ENCODE data around the gene IRF2BPL. TPM values are rescaled to one million over a fixed set of nuclear protein-coding genes. Genes with fewer than 3 reads are reported as not detected.

The IRF2BPL gene
- total RNA-seq, 2 experiments from 2014 or later: 70.9 to 71.8 TPM

DNA sequence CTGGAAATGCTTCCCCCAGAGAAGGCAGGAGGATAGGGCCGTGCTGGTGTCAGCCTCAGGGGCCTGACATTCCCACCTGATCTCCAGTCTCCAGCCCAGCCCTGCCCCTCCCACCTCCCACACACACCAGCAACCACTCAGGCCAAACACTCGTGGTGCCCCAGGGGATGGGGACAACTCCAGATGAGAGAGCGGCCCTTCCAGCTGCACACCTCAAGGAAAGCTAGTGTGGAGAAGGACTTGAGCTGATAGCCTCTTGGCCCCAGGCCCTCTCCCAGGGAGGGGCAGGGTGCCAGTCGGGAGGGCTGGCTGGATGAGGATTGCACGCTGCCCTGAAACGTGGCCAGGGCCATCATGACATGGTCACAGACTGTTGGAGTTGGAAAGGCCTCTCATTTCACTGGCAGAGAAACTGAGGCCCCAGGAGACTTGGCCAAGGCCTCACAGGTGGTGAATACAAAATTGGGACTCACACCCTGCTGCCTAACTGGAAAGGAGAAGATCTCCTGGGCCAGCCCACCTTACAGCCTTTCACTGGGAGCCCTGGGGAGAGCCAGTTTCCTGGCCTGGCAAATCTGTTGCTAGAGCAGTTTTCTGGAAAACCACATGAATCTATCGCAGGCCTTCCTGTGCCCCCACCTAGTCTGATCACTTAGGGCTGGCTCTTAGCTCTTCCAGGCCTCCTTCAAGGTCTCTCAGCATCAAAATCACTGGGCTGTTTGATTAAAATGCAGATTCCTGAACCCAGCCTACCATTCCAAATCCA, 52.1 kb downstream of the IRF2BPL start:
- Mint-ChIP-seq H3K36me3 (ENCODE audit: low read depth) (no peaks in the 10 kb centered on the region), H3K4me1 (ENCODE audit: low read depth) (peaks cover 20% of the 10 kb centered on the region), H3K9me3 (no peaks in the 10 kb centered on the region), H3K4me3 (no peak overlapping the region), H3K27ac (no peak overlapping the region), H3K27me3 (no peaks in the 10 kb centered on the region)
- Histone ChIP-seq H3K27me3 (ENCODE audit: control insufficient read depth in 1 of 2, insufficient read depth in 2 of 2, low read length in 2 of 2) (no peaks in the 10 kb centered on the region), H3K4me1 (ENCODE audit: insufficient read depth, low read length) (peaks cover 23% of the 10 kb centered on the region), H3K27ac (ENCODE audit: low read depth in 1 of 2, low read length in 2 of 2) (no peak overlapping the region), H3K36me3 (ENCODE audit: insufficient read depth, low read length) (no peaks in the 10 kb centered on the region), H3K4me3 (ENCODE audit: low read length) (no peak overlapping the region), H3K9me3 (ENCODE audit: control insufficient read depth in 1 of 2, insufficient read depth in 1 of 2, low read length in 2 of 2) (no peaks in the 10 kb centered on the region)
- no peak for ATAC-seq (ENCODE audit: poor library complexity)
- POLR2A ChIA-PET: interaction anchor here (0.6 to 1.2 kb wide), 3 partner anchors 12 to 23 kb away, joined by 3 to 4 read pairs (median 3); no protein-coding TSS in a partner anchor
- intact Hi-C loops (cut with DNase I, micrococcal nuclease): no loop called here
- no peak for DNase-seq
- no peak for TF ChIP-seq CTCF (IDR thresholded peaks at IDR 0.05)
- CTCF ChIA-PET: interaction anchor here (2.1 to 2.2 kb wide), 2 partner anchors 14 to 29 kb away, joined by 7 to 13 read pairs; no protein-coding TSS in a partner anchor

GRCh38 chr14:76975812-76976211, 52.7 kb downstream of the IRF2BPL start:
- Mint-ChIP-seq H3K27ac (no peak overlapping the region), H3K27me3 (no peaks in the 10 kb centered on the region), H3K36me3 (ENCODE audit: low read depth) (no peaks in the 10 kb centered on the region), H3K4me3 (no peak overlapping the region), H3K4me1 (ENCODE audit: low read depth) (peaks cover 20% of the 10 kb centered on the region), H3K9me3 (no peaks in the 10 kb centered on the region)
- no peak for DNase-seq
- Histone ChIP-seq H3K27ac (ENCODE audit: low read depth in 1 of 2, low read length in 2 of 2) (no peak overlapping the region), H3K4me1 (ENCODE audit: insufficient read depth, low read length) (peaks cover 23% of the 10 kb centered on the region), H3K36me3 (ENCODE audit: insufficient read depth, low read length) (no peaks in the 10 kb centered on the region), H3K4me3 (ENCODE audit: low read length) (no peak overlapping the region), H3K27me3 (ENCODE audit: control insufficient read depth in 1 of 2, insufficient read depth in 2 of 2, low read length in 2 of 2) (no peaks in the 10 kb centered on the region), H3K9me3 (ENCODE audit: control insufficient read depth in 1 of 2, insufficient read depth in 1 of 2, low read length in 2 of 2) (no peaks in the 10 kb centered on the region)
- no peak for ATAC-seq (ENCODE audit: poor library complexity)
- no peak for TF ChIP-seq CTCF (IDR thresholded peaks at IDR 0.05)
- ChIA-PET CTCF (no interaction called here), POLR2A (interaction anchor here (0.6 to 1.4 kb wide), 2 partner anchors 10 to 12 kb away, joined by 3 to 4 read pairs; no protein-coding TSS in a partner anchor)
- intact Hi-C loops (cut with DNase I, micrococcal nuclease): no loop called here

- H3K27me3 Mint-ChIP-seq: no peaks in the 10 kb centered on the region
- H3K27ac Mint-ChIP-seq: no peak overlapping the region
- peaks cover 20% of the 10 kb centered on the region for H3K4me1 Mint-ChIP-seq (ENCODE audit: low read depth)
- no peak overlapping the region for H3K4me3 ChIP-seq (ENCODE audit: low read length)
- ATAC-seq (ENCODE audit: poor library complexity) (no peak), DNase-seq (no peak)
- no peaks in the 10 kb centered on the region for H3K9me3 ChIP-seq (ENCODE audit: control insufficient read depth in 1 of 2, insufficient read depth in 1 of 2, low read length in 2 of 2)
- H3K9me3 Mint-ChIP-seq: no peaks in the 10 kb centered on the region
- ChIA-PET POLR2A (interaction anchor here (1.4 to 1.7 kb wide), 2 partner anchors 10 to 13 kb away, joined by 4 to 5 read pairs; no protein-coding TSS in a partner anchor), CTCF (interaction anchor here (1.8 kb wide), 1 partner anchor 62 kb away, joined by 5 read pairs; no protein-coding TSS in a partner anchor)
- H3K4me3 Mint-ChIP-seq: no peak overlapping the region
- peaks cover 23% of the 10 kb centered on the region for H3K4me1 ChIP-seq (ENCODE audit: insufficient read depth, low read length)
- H3K27me3 ChIP-seq (ENCODE audit: control insufficient read depth in 1 of 2, insufficient read depth in 2 of 2, low read length in 2 of 2): no peaks in the 10 kb centered on the region
- intact Hi-C loops (cut with DNase I, micrococcal nuclease): no loop called here
- TF ChIP-seq CTCF (IDR thresholded peaks at IDR 0.05): no peak
- H3K27ac ChIP-seq (ENCODE audit: low read depth in 1 of 2, low read length in 2 of 2): no peak overlapping the region
- H3K36me3 Mint-ChIP-seq (ENCODE audit: low read depth): no peaks in the 10 kb centered on the region
- no peaks in the 10 kb centered on the region for H3K36me3 ChIP-seq (ENCODE audit: insufficient read depth, low read length)
Measured at GRCh38 chr14:76975051-76975450, 53.5 kb downstream of the IRF2BPL start.

Other genes with a start within 250 kb of the IRF2BPL start
- gene ANGEL1, start 215.8 kb downstream of the IRF2BPL start, total RNA-seq: 10 to 100 TPM; 10.1 to 10.4 TPM
- not detected for gene LRRC74A, start 202.3 kb downstream of the IRF2BPL start, total RNA-seq
- 10 to 100 TPM in 1 of 2 experiments, 1 to 10 TPM in 1; 8.2 to 10.7 TPM for gene CIPC, start 69.5 kb upstream of the IRF2BPL start, total RNA-seq
- gene ZDHHC22, start 113.1 kb upstream of the IRF2BPL start, total RNA-seq: not detected
- gene TMEM63C, start 153.1 kb upstream of the IRF2BPL start, total RNA-seq: under 1 TPM; 0.58 to 0.89 TPM
- gene NGB, start 242.5 kb upstream of the IRF2BPL start, total RNA-seq: not detected